Glomerular visceral epithelial cell (primary cell): ENCODE measurements around the gene BCAS4.

ENCODE experiments used
- DNase-seq: peaks from one replicate; pipeline ENCODE4 v3.0.0-alpha.2; 2016; ENCODE audit errors: extremely low spot score

Gene BCAS4

GRCh38 chr20:50855498-50856474 lies 60.9 kb downstream of the BCAS4 start:
- DNase-seq, result peak; percentile 71

- DNase-seq, result no peak
These were observed 61.7 kb downstream of the BCAS4 start for GRCh38 chr20:50856475-50857041.

GRCh38 chr20:50857348-50857747 lies 62.5 kb downstream of the BCAS4 start:
- no peak for DNase-seq

DNA sequence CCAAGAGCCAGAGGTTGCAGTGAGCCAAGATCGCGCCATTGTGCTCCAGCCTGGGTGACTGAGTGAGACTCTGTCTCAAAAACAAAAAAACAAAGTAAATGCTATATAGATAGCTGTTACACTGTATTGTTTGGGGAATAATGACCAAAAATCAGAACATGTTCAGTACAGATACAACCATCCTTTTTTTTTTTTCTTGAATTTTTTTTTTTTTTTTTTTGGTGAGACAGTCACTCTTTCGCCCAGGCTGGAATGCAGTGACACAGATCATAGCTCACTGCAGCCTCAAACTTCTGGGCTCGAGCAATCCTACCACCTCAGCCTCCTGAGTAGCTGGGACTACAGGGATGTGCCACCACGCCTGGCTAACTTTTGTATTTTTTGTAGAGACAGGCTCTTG lies 63.7 kb downstream of the BCAS4 start:
- no peak for DNase-seq

DNA sequence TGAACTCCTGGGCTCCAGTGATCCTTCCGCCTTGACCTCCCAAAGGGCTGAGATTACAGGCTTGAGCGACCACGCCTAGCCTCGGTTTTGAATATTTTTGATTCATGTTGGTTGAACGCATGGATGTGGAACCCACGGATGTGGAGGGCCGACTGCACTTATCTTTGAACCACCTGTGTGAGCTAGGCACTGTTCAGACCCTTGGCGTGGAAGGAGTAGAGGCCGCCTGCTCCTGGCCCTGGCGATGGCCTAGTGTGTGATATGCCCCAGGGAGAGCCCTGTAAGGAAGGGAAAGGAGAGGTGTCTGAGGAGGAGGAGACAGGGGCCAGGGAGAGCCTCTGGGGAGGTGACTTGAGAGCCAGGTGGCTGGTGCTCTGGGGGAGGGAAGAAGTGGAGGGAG lies 64.3 kb downstream of the BCAS4 start:
- DNase-seq, result peak; percentile 30

- DNase-seq, result no peak
These were observed 66.2 kb downstream of the BCAS4 start for GRCh38 chr20:50861012-50861411.

- no peak for DNase-seq
These were observed 67.7 kb downstream of the BCAS4 start for GRCh38 chr20:50862546-50862945.

- no peak for DNase-seq
These were observed 70.3 kb downstream of the BCAS4 start for GRCh38 chr20:50865114-50865513.

DNA sequence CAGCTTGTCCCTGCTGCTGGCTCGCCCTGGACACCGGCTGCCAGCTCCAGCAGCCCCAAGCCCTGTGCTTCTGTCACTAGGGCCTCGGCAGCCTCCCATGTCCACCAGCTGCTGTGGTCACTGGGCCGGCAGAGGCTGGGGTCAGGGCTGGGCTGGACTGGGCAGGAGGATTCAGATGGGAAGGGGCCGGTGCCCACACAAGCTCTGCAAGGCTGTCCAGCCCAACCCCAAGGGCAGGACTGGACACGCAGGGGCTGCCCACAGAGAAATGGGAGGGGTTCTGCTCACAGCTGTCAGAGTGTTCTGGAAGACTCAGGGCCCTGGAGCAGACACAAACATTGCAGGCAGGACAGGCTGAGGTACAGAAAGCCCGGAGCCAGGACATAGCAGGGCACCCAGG lies 70.7 kb downstream of the BCAS4 start:
- DNase-seq, result no peak

DNA sequence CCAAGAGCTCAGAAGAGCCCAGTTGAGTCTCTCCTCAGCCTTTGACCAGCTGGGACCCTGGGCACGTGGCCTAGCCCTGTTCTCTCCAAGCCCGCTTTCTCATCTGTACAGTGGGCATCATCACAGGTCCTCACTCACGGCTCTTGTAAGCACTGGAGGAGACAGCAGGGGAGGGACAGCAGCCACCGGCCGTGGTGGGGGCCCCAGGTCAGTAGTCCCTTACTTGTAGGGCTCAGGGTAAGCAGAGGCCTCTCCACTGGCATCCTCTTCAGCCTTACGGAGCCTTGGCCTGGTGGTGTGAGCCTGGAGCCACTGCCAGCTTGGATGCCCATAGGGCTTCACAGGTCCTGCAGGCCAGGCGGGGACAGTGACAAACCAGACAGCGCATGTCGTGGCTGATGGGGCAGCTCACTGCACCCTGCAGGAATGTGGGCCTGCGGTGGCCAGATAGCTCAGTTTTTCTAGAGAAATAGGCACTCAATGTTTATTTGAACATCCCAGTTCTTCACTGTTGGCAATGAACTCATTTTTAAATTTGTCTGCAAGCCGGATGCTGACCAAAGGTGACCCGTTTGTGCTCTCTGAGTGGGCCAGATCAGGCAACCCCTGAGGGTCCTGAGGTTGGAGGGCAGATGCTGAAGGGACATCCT lies 71.3 kb downstream of the BCAS4 start:
- DNase-seq, result no peak

DNA sequence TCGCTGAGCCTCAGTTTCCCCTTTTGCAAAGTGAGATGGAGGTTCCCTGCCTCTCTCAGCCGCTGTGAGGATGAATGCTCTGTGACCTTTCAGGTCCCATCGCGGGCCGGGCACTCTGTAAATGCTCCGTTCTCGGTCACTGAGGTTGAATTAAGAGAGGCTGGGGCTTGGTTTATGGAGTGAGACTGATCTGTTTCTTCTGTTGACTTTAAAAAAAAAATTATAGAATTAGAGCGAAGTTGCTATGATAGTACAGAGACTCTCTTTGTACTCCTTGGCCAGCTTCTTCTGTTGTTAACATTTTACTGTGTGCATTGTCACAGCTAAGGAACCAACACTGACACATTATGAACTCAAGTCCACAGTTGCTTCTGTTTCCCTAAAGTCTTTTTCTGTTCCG lies 72.0 kb downstream of the BCAS4 start:
- no peak for DNase-seq

DNA sequence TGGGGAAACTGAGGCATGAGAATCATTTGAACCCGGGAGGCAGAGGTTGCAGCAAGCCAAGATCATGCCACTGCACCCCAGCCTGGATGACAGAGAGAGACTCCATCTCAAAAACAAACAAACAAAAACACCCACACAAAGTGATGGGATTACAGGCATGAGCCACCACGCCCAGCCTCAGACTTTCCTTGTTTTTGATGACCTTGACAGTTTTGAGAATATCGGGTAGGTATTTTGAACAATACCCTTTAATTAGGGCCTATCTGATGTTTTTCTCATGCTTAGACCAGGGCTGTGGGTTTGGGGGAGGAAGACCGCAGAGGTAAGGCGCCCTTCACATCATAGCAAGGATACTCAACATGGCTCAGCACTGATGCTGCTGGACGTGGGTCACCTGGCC lies 72.9 kb downstream of the BCAS4 start:
- no peak for DNase-seq

- DNase-seq, result no peak
These were observed 73.9 kb downstream of the BCAS4 start for GRCh38 chr20:50868509-50869495.

- DNase-seq, result no peak
These were observed 75.8 kb downstream of the BCAS4 start for GRCh38 chr20:50870561-50871161.

- no peak for DNase-seq
These were observed 77.9 kb downstream of the BCAS4 start for GRCh38 chr20:50872560-50873425.

GRCh38 chr20:50873585-50873984 lies 78.7 kb downstream of the BCAS4 start:
- DNase-seq, result no peak

DNA sequence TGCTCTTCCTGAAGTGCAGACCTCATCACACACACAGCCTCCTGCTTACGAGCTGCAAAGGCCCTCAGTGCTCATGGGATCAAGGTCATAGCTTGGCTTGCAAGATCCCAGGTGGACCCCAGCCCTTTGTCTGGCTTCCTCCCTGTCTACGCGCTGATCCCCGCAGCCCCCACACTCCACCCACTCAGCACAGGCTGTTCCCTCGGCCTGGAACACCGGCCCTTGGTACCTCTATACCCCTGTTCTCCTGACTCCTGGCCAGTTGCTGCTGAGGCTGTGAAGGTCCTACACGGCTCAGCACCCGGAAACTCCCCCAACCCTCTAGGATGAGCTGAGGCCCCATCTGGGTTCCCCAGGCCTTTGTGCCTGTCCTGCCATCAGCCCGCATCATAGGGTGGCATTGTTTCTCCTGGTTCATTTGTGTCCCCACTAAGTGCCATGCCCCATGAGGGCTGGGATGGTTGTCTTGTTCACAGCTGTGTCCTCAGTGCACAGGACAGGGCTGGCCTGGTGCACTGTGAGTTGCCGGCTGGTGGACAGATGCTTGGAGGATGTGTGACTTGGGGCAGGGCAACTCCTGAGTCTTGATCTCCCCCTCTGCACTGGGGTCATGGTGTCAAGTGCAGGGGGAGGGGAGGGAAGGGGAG lies 79.4 kb downstream of the BCAS4 start:
- no peak for DNase-seq

DNA sequence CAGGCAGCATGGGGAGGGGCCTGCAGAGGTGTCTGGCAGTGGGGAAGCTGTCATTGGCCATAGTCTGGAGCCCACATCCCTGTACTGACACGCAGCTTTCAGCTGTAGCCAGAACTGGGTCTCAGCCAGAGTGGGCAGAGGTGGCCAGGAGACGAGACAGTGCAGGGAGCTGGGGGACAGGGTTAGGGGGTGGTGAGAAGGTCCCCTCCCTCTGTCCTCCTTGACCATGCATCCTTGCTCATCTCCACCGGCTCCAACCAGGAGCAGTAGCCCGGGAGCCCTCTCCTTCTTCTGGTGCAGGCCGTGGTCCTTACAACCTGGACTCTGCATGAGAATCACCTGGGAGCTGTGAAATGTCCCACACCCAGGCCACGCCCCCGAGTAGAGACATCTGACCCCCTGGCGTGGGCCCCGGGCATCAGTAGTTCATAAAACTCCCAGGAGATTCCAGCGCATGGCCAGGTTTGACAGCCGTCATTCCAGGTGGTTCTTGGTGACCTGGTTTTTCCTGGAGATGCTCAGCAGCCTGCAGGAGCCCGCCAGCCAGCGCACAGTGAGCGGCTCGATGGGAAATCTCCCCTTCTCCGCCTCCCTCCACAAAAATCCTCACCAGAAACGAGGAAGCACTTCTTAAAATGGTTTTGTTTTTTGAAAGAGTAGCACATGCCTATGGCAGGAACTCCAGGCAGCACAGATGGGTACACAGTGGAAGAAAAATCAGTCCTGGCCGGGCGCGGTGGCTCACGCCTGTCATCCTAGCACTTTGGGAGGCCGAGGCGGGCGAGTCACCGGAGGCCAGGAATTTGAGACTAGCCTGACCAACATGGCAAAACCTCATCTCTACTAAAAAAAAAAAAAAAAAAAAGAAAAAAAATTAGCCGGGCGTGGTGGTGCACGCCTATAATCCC lies 80.2 kb downstream of the BCAS4 start:
- DNase-seq, result no peak
